Muscle layer of duodenum (tissue), 2 donors: ENCODE data around the gene SERPINB7.
"Not testable (repeated sequence)": the region's sequence is repeated elsewhere in the genome, so short reads cannot be mapped to it uniquely, and the experiment has no call there.

Experiments used
- H3K27ac ChIP-seq: one replicate; pipeline ENCODE4 v1.7.0; 2013; ENCODE audit warnings: mild to moderate bottlenecking, low read length
- H3K27me3 ChIP-seq: one replicate; pipeline ENCODE4 v1.7.0; 2013; ENCODE audit warnings: low read depth, mild to moderate bottlenecking, control low read depth, low read length
- H3K36me3 ChIP-seq, 2 donors: one replicate each; pipeline ENCODE4 v1.7.0; 2013; ENCODE audit warnings: low read length in 2 of 2, control low read depth in 1 of 2, mild to moderate bottlenecking in 1 of 2; ENCODE audit not compliant: insufficient read depth in 2 of 2, control insufficient read depth in 1 of 2
- H3K4me1 ChIP-seq, 2 donors: one replicate each; pipeline ENCODE4 v1.7.0; 2013; ENCODE audit warnings: low read length in 2 of 2, mild to moderate bottlenecking in 2 of 2, control low read depth in 1 of 2, moderate library complexity in 1 of 2; ENCODE audit not compliant: insufficient read depth in 2 of 2, control insufficient read depth in 1 of 2
- H3K4me3 ChIP-seq, 2 donors: one replicate each; pipeline ENCODE4 v1.7.0; 2013; ENCODE audit warnings: low read length in 2 of 2, low read depth in 1 of 2, mild to moderate bottlenecking in 1 of 2
- H3K9me3 ChIP-seq, 2 donors: one replicate each; pipeline ENCODE4 v1.7.0; 2013; ENCODE audit warnings: low read length in 2 of 2, control low read depth in 1 of 2, mild to moderate bottlenecking in 1 of 2; ENCODE audit not compliant: control insufficient read depth in 1 of 2
- donor health status: healthy.

Gene SERPINB7

DNA sequence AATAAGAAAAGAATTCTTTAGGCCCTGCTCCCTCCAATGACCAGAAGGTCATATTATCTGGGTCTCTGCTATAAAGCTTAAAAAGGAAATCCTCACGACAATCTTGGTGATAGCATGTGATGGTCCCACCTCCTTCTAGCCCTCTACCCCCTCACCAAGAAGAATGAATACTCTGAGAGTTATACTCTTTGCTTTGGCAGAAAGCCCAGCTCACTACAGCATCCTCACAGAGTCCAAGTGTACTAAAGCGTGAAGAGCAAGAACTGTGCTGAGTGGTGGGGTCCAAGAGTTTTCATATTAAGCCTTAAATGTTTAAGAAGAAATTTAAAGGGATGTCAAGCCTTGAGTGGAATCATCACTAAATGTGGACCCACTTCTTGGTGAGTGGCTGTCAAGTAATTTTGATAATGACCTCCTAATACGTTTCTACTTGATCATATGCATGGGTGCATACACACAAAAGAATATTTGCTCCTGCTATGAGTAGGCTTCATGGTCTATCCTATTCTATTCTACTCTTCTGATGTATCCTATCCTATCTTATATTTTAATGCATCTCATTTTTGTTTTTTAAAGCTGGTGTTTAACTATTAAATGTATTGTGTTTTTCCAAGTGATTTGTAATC lies 16.5 kb upstream of the SERPINB7 start:
- Histone ChIP-seq H3K4me3 (no peak overlapping the region), H3K4me1 (no peaks in the 10 kb centered on the region), H3K27me3 (no peaks in the 10 kb centered on the region), H3K27ac (no peak overlapping the region), H3K36me3 (no peaks in the 10 kb centered on the region), H3K9me3 (peaks cover 0 to 10% of the 10 kb centered on the region in 2 donors)

DNA sequence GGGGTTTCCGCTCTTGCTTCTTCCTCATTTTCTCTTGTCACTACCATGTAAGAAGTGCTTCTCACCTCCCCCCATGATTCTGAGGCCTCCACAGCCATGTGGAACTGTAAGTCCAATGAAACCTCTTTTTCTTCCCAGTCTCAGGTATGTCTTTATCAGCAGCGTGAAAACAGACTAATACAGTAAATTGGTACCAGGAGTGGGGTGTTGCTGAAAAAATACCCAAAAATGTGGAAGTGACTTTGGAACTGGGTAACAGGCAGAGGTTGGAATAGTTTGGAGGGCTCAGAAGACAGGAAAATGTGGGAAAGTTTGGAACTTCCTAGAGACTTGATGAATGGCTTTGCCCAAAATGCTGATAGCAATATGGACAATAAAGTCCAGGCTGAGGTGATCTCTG lies 15.4 kb upstream of the SERPINB7 start:
- H3K36me3 ChIP-seq, H3K4me1 ChIP-seq, H3K27me3 ChIP-seq, H3K9me3 ChIP-seq, H3K4me3 ChIP-seq, H3K27ac ChIP-seq: not testable (repeated sequence)

GRCh38 chr18:63762518-63762917 lies 12.7 kb upstream of the SERPINB7 start:
- peaks cover 0 to 6% of the 10 kb centered on the region in 2 donors for H3K9me3 ChIP-seq
- no peak overlapping the region for H3K27ac ChIP-seq
- H3K36me3 ChIP-seq = no peaks in the 10 kb centered on the region
- no peaks in the 10 kb centered on the region for H3K27me3 ChIP-seq
- no peaks in the 10 kb centered on the region for H3K4me1 ChIP-seq
- H3K4me3 ChIP-seq = no peak overlapping the region

DNA sequence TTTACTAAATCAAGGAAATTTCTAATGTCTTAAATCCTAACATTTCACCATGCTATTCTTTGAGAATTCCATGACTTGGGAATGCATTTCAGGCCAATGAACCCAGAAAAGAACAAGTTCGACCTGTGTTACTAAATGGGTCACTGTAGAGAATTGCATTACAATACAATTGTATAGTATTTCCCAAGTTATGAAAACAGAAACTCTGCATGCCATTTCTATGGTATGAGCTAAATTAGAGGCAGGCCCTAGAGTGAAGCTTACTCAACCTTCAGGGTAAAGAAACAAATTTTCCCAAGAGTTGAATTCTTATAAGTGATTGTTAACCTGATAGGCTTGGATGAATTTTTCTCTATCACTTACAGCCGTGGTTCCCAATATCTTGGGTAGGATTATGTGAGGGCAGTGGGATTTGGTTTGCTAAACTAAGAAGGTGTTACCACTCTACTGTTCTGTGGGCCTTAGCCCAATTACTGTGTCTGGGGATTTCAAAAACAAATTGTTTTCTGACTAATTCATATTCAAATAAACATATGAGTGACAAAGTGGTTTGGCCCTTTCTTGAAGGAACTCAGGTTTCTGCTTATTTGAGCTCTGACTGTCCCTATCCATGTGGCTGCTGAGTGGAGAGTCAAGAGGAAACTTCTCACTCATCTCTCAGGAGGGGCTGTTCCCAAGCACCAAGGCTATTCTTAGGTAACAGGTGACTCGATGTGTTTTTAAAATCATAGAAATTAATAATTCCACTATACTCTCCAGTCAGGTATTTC lies 11.2 kb upstream of the SERPINB7 start:
- Histone ChIP-seq H3K27me3 (no peaks in the 10 kb centered on the region), H3K4me3 (no peak overlapping the region), H3K27ac (no peak overlapping the region), H3K9me3 (peaks cover 0 to 6% of the 10 kb centered on the region in 2 donors), H3K4me1 (no peaks in the 10 kb centered on the region), H3K36me3 (no peaks in the 10 kb centered on the region)

DNA sequence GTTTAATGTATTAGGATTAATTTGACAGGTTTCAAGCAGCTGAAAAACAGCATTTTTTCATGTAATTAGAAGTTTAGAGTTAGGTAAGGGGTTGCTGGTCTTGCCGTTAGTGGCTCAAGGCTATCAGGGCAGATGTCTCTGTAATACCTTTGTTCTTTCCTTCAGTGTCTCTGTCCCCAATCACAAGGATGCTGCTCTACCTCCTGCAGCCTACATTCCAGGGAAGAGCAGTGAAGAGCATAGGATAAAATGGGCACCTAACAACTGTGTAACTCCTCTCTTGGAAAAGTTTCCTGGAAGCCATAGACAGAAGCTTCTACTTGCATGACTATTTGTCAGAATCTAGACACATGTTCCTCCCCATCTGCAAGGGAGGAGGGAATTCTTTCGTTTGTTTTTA lies 9.4 kb upstream of the SERPINB7 start:
- H3K27me3 ChIP-seq = no peaks in the 10 kb centered on the region
- H3K27ac ChIP-seq = no peak overlapping the region
- H3K9me3 ChIP-seq = no peaks in the 10 kb centered on the region
- H3K4me1 ChIP-seq = no peaks in the 10 kb centered on the region
- H3K36me3 ChIP-seq = no peaks in the 10 kb centered on the region
- H3K4me3 ChIP-seq = no peak overlapping the region

DNA sequence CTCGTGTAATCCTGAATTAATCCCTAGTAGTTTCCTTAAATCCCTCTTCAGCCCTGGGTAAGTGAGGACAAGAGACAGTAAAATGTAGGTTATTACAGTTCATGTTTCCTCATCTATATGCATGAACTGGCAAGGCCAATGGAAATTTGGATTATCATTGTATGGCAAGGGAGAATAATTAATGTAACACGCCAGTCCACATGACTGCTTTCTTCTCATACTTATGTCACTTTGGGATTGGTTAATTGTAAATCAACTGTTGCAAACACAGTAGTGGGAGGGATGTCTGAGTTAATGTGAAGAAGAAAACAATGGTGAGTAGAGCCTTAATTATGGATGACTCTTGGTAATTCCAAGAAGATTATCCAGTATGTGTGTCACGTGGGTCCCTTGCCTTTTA lies 1.7 kb upstream of the SERPINB7 start:
- Histone ChIP-seq H3K9me3 (no peaks in the 10 kb centered on the region), H3K27me3 (no peaks in the 10 kb centered on the region), H3K4me3 (no peak overlapping the region), H3K36me3 (no peaks in the 10 kb centered on the region), H3K4me1 (no peaks in the 10 kb centered on the region), H3K27ac (no peak overlapping the region)

DNA sequence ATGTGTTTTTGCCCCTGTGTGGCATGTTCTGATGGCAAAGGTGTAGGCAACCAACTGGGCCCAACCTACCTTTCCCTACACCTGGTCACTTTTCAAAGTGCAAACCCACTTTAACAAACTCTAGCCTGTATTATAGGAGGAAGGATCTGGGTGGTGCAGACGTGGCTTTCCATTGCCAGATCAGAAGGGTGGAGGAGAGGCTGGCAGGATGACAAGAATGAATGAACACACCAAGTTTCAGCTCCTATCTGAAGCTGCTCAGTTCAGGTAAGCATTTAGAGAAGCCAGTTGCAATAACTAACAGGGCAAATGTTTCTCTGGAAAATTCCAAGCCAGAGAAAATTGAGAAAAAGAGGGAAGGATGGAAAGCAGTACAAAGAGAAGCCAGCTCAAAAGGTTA lies 707 bp upstream of the SERPINB7 start:
- no peak overlapping the region for H3K27ac ChIP-seq
- H3K36me3 ChIP-seq = no peaks in the 10 kb centered on the region

DNA sequence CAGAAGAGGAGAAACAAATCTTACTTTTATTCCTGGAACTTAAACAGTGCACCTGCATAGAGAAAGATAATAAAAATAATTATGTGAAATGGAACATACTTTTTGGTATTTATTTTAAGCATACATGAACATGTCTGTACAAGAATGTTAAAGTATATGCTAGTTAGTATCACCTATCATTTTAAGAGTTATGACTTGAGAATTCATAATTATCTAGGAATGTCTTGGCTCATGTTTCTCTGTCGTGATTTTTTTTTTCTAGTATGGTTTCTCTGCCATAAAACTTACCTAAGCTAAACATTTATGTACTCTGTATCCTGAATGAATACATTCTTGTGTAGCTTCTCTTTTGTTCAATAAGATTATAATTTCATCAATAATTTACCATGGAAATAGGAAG lies 4.2 kb downstream of the SERPINB7 start:
- H3K36me3 ChIP-seq = no peaks in the 10 kb centered on the region
- no peaks in the 10 kb centered on the region for H3K27me3 ChIP-seq
- no peaks in the 10 kb centered on the region for H3K4me1 ChIP-seq
- H3K27ac ChIP-seq = no peak overlapping the region
- H3K9me3 ChIP-seq = no peaks in the 10 kb centered on the region
- H3K4me3 ChIP-seq = no peak overlapping the region

More for the DNA sequence above, 707 bp upstream of the SERPINB7 start:
- Histone ChIP-seq H3K4me1 (no peaks in the 10 kb centered on the region), H3K27me3 (no peaks in the 10 kb centered on the region), H3K4me3 (no peak overlapping the region), H3K9me3 (no peaks in the 10 kb centered on the region)

DNA sequence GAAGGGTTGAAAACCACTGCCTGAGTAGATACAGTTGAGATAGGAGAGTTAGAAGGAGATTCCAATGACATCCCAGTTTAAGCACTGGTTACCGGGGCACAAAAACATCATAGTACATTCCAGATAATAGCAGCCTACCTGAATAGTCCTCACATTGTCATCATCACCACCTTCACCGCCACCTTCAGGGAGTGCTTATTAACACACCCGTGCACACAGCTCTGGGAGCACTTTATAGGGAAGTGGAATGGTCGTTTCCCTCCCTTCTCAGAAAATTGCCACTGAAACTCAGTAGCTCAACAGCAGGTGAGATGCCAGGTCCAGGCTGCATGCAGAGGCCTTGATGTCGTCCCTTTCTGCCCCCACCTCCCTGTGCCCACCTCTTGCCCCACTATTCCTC lies 8.2 kb downstream of the SERPINB7 start:
- no peaks in the 10 kb centered on the region for H3K4me1 ChIP-seq
- H3K9me3 ChIP-seq = no peaks in the 10 kb centered on the region
- no peaks in the 10 kb centered on the region for H3K36me3 ChIP-seq
- H3K27ac ChIP-seq = no peak overlapping the region
- H3K27me3 ChIP-seq = no peaks in the 10 kb centered on the region
- H3K4me3 ChIP-seq = no peak overlapping the region

GRCh38 chr18:63784787-63785452 lies 9.7 kb downstream of the SERPINB7 start:
- H3K4me1 ChIP-seq = no peaks in the 10 kb centered on the region
- no peak overlapping the region for H3K27ac ChIP-seq
- H3K9me3 ChIP-seq = no peaks in the 10 kb centered on the region
- H3K36me3 ChIP-seq = no peaks in the 10 kb centered on the region
- H3K27me3 ChIP-seq = no peaks in the 10 kb centered on the region
- no peak overlapping the region for H3K4me3 ChIP-seq

DNA sequence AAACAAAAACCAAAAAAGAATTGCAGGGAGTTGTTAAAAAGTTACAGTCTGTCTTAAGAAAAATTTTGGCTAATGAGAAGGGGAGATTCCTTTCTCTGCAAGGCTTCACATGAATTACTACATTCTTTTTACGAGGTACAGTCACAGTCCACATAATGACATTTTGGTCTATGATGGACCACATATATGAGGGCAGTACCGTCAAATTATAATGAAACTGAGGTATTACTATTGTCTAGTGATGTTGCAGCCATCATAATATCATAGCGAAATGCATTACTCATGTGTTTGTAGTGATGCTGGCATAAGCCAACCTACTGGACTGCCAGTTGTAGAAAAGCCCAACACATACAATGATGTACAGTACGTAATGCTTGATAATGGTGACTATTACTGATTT lies 12.5 kb downstream of the SERPINB7 start:
- Histone ChIP-seq H3K27me3 (no peaks in the 10 kb centered on the region), H3K36me3 (no peaks in the 10 kb centered on the region), H3K4me1 (no peaks in the 10 kb centered on the region), H3K4me3 (no peak overlapping the region), H3K27ac (no peak overlapping the region), H3K9me3 (no peaks in the 10 kb centered on the region)
